Skin epidermis (tissue), 12 donors: ENCODE data around the gene TMEM108.
A peak's percentile ranks its signal among the peaks of the same experiment; 100 is the strongest.

ENCODE experiments used
- H3K27ac ChIP-seq, 21 experiments: fragments of 200-600 bp; sonication (generic) in 11 of 21; one replicate each; pipeline ENCODE4 v1.5.0; 2020; ENCODE audit warnings: mild to moderate bottlenecking in 3 of 21, inconsistent platforms in 2 of 21, moderate library complexity in 2 of 21
- H3K4me3 ChIP-seq, 7 experiments: fragments of 200-600 bp; sonication (generic) in 2 of 7; one replicate each; pipeline ENCODE4 v1.5.0; 2020; ENCODE audit warnings: inconsistent platforms in 2 of 7, mild to moderate bottlenecking in 2 of 7, moderate library complexity in 1 of 7

The TMEM108 gene

GRCh38 chr3:133112666-133113065 lies 74.5 kb downstream of the TMEM108 start:
- no peak overlapping the region for H3K27ac ChIP-seq
- H3K4me3 ChIP-seq = no peak overlapping the region

- Histone ChIP-seq H3K4me3 (no peak overlapping the region), H3K27ac (no peak overlapping the region)
Observed at GRCh38 chr3:133113526-133113925, 75.3 kb downstream of the TMEM108 start.

GRCh38 chr3:133113927-133114597 lies 75.9 kb downstream of the TMEM108 start:
- H3K4me3 ChIP-seq = no peak overlapping the region
- H3K27ac ChIP-seq = no peak overlapping the region

- Histone ChIP-seq H3K27ac (no peak overlapping the region), H3K4me3 (no peak overlapping the region)
Observed at GRCh38 chr3:133115176-133115575, 77.0 kb downstream of the TMEM108 start.

GRCh38 chr3:133117342-133117741 lies 79.2 kb downstream of the TMEM108 start:
- no peak overlapping the region for H3K4me3 ChIP-seq
- no peak overlapping the region for H3K27ac ChIP-seq

GRCh38 chr3:133119176-133119575 lies 81.0 kb downstream of the TMEM108 start:
- H3K4me3 ChIP-seq = no peak overlapping the region

GRCh38 chr3:133121450-133121849 lies 83.3 kb downstream of the TMEM108 start:
- H3K4me3 ChIP-seq = no peak overlapping the region
- H3K27ac ChIP-seq = no peak overlapping the region

More at GRCh38 chr3:133119176-133119575, 81.0 kb downstream of the TMEM108 start:
- no peak overlapping the region for H3K27ac ChIP-seq

- H3K4me3 ChIP-seq = no peak overlapping the region
- no peak overlapping the region for H3K27ac ChIP-seq
Observed at GRCh38 chr3:133123636-133124035, 85.4 kb downstream of the TMEM108 start.

GRCh38 chr3:133124511-133124910 lies 86.3 kb downstream of the TMEM108 start:
- Histone ChIP-seq H3K27ac (no peak overlapping the region), H3K4me3 (no peak overlapping the region)

GRCh38 chr3:133125171-133125570 lies 87.0 kb downstream of the TMEM108 start:
- H3K27ac ChIP-seq = no peak overlapping the region
- no peak overlapping the region for H3K4me3 ChIP-seq

- H3K27ac ChIP-seq = no peak overlapping the region
Observed at GRCh38 chr3:133125802-133126201, 87.6 kb downstream of the TMEM108 start.

GRCh38 chr3:133127381-133127780 lies 89.2 kb downstream of the TMEM108 start:
- Histone ChIP-seq H3K4me3 (no peak overlapping the region), H3K27ac (peak overlapping the region in 2 of 21 experiments; percentile 17 to 25)

More at GRCh38 chr3:133125802-133126201, 87.6 kb downstream of the TMEM108 start:
- no peak overlapping the region for H3K4me3 ChIP-seq

- H3K27ac ChIP-seq = no peak overlapping the region
- H3K4me3 ChIP-seq = no peak overlapping the region
Observed at GRCh38 chr3:133130168-133130567, 92.0 kb downstream of the TMEM108 start.

GRCh38 chr3:133135306-133135705 lies 97.1 kb downstream of the TMEM108 start:
- no peak overlapping the region for H3K27ac ChIP-seq
- no peak overlapping the region for H3K4me3 ChIP-seq

GRCh38 chr3:133136114-133137041 lies 98.2 kb downstream of the TMEM108 start:
- Histone ChIP-seq H3K27ac (no peak overlapping the region), H3K4me3 (no peak overlapping the region)

- H3K4me3 ChIP-seq = no peak overlapping the region
Observed at GRCh38 chr3:133137042-133137996, 99.1 kb downstream of the TMEM108 start.

GRCh38 chr3:133138017-133138416 lies 99.8 kb downstream of the TMEM108 start:
- Histone ChIP-seq H3K4me3 (no peak overlapping the region), H3K27ac (no peak overlapping the region)

More at GRCh38 chr3:133137042-133137996, 99.1 kb downstream of the TMEM108 start:
- no peak overlapping the region for H3K27ac ChIP-seq

- no peak overlapping the region for H3K4me3 ChIP-seq
- no peak overlapping the region for H3K27ac ChIP-seq
Observed at GRCh38 chr3:133152056-133152455, 113.9 kb downstream of the TMEM108 start.

GRCh38 chr3:133152681-133153220 lies 114.6 kb downstream of the TMEM108 start:
- no peak overlapping the region for H3K27ac ChIP-seq
- no peak overlapping the region for H3K4me3 ChIP-seq
